Measurements from ENCODE around the gene CALU. TPM values are rescaled to one million over a fixed set of nuclear protein-coding genes. Genes with fewer than 3 reads are reported as not detected.

Gene CALU
- total and polyA plus RNA-seq, 2 experiments from 2014 or later, result 136 to 179 TPM

DNA sequence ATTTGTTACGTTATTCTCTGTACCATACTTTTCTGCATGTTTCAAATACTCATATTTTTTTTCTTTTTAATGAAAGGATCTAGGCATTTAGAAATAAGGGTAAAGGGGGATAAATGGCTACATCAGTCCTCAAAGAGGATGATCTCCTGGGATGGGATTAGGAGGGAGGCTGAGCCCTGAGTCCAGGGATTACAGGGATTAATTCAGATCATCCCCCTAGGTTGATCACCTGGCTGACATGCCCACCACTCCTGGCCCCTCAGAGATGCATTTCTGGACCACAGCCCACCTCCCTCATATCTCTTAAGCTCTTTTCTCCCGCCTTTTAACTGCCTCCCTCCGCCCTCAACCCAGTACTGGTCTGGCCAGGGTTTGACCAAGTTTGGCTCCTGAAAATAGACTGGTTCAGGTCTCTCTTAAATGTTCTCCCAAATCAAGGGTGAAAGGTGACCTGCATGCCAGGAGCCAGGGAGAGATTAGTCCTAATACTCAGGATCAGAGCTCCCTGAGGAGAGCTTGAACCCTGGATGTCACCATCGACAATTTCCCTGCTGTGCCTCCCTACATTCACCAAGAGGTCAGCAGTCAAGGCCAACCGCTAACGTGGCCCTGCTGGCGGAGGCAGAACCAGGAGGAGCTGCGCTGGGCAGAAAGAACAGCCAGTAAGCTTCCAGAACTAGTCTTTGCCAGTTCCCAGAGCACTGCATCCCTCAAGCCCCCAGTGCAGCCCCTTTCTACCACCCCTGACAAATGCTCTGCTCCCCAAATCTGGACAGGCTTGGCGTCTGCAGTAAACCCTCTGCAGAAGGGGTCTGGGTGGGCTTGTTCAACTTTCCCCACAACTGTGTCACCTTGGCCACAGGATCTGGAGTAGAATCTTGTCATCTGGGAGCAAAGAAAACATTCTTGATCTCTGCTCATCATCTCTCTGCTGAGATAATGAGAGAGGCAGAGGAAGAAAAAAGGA, 49.6 kb downstream of the CALU start:
- DNase-seq (ENCODE audit: low spot score) (no peak), ATAC-seq (no peak)
- Histone ChIP-seq H4K20me1 (replicated peaks; ENCODE audit: insufficient read depth) (no peaks in the 10 kb centered on the region), H3K4me2 (no peak overlapping the region), H3F3A (replicated peaks; ENCODE audit: low read depth) (0 out of 2 replicates have a peak, but pooled peaks cover 2% of the 10 kb centered on the region), H3K27me3 (ENCODE audit: insufficient read depth) (no peaks in the 10 kb centered on the region), H3K4me3 (no peak overlapping the region), H3K27ac (ENCODE audit: low read depth) (no peak overlapping the region), H2AFZ (no peak overlapping the region), H3K36me3 (ENCODE audit: insufficient read depth) (no peaks in the 10 kb centered on the region), H3K79me2 (replicated peaks; ENCODE audit: insufficient read depth) (no peaks in the 10 kb centered on the region), H3K4me1 (ENCODE audit: insufficient read depth) (peaks cover 19% of the 10 kb centered on the region), H3K9me2 (ENCODE audit: insufficient read depth) (no peaks in the 10 kb centered on the region)
- Mint-ChIP-seq H3K9me3 (no peaks in the 10 kb centered on the region), H3K4me1 (peaks cover 20% of the 10 kb centered on the region), H3K4me3 (peak overlapping the region; percentile 78; the same call in 1 of the 3 replicates), H3K27me3 (ENCODE audit: insufficient read depth, low read depth, poor library complexity) (peaks cover 10% of the 10 kb centered on the region), H3K27ac (0 out of 2 replicates have a peak overlapping the region, but pooled peaks have one; percentile 57), H3K36me3 (ENCODE audit: low read depth) (no peaks in the 10 kb centered on the region)
- no peak for TF ChIP-seq CREB1 (CRISPR knock-in tag; IDR thresholded peaks at IDR 0.05; ENCODE audit: low read depth)
- TF ChIP-seq, protein P1, sequence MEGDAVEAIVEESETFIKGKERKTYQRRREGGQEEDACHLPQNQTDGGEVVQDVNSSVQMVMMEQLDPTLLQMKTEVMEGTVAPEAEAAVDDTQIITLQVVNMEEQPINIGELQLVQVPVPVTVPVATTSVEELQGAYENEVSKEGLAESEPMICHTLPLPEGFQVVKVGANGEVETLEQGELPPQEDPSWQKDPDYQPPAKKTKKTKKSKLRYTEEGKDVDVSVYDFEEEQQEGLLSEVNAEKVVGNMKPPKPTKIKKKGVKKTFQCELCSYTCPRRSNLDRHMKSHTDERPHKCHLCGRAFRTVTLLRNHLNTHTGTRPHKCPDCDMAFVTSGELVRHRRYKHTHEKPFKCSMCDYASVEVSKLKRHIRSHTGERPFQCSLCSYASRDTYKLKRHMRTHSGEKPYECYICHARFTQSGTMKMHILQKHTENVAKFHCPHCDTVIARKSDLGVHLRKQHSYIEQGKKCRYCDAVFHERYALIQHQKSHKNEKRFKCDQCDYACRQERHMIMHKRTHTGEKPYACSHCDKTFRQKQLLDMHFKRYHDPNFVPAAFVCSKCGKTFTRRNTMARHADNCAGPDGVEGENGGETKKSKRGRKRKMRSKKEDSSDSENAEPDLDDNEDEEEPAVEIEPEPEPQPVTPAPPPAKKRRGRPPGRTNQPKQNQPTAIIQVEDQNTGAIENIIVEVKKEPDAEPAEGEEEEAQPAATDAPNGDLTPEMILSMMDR (conservative IDR thresholded peaks at IDR 0.05; ENCODE audit: low read depth in 2 of 2), result no peak
- TF ChIP-seq EZH2phosphoT487 (IDR thresholded peaks at IDR 0.05; ENCODE audit: unreplicated experiment), result no peak
- no peak for TF ChIP-seq POLR2AphosphoS5 (IDR thresholded peaks at IDR 0.05; ENCODE audit: low read depth)
- no peak for TF ChIP-seq EZH2 (IDR thresholded peaks at IDR 0.05; ENCODE audit: low read depth, unreplicated experiment)
- TF ChIP-seq JUNB (IDR thresholded peaks at IDR 0.05; ENCODE audit: unreplicated experiment), result no peak
- TF ChIP-seq ZNF462 (CRISPR knock-in tag; IDR thresholded peaks at IDR 0.05), result no peak
- TF ChIP-seq, protein P2, sequence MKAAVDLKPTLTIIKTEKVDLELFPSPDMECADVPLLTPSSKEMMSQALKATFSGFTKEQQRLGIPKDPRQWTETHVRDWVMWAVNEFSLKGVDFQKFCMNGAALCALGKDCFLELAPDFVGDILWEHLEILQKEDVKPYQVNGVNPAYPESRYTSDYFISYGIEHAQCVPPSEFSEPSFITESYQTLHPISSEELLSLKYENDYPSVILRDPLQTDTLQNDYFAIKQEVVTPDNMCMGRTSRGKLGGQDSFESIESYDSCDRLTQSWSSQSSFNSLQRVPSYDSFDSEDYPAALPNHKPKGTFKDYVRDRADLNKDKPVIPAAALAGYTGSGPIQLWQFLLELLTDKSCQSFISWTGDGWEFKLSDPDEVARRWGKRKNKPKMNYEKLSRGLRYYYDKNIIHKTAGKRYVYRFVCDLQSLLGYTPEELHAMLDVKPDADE (IDR thresholded peaks at IDR 0.05), result no peak
- no peak for TF ChIP-seq STAT1 (IDR thresholded peaks at IDR 0.05; ENCODE audit: unreplicated experiment)
- no peak for TF ChIP-seq NANOG (IDR thresholded peaks at IDR 0.05; ENCODE audit: borderline replicate concordance)
- TF ChIP-seq ZNF114 (CRISPR knock-in tag; IDR thresholded peaks at IDR 0.05), result no peak
- TF ChIP-seq ZNF331 (CRISPR knock-in tag; IDR thresholded peaks at IDR 0.05; ENCODE audit: low read depth), result no peak
- TF ChIP-seq, protein P3, sequence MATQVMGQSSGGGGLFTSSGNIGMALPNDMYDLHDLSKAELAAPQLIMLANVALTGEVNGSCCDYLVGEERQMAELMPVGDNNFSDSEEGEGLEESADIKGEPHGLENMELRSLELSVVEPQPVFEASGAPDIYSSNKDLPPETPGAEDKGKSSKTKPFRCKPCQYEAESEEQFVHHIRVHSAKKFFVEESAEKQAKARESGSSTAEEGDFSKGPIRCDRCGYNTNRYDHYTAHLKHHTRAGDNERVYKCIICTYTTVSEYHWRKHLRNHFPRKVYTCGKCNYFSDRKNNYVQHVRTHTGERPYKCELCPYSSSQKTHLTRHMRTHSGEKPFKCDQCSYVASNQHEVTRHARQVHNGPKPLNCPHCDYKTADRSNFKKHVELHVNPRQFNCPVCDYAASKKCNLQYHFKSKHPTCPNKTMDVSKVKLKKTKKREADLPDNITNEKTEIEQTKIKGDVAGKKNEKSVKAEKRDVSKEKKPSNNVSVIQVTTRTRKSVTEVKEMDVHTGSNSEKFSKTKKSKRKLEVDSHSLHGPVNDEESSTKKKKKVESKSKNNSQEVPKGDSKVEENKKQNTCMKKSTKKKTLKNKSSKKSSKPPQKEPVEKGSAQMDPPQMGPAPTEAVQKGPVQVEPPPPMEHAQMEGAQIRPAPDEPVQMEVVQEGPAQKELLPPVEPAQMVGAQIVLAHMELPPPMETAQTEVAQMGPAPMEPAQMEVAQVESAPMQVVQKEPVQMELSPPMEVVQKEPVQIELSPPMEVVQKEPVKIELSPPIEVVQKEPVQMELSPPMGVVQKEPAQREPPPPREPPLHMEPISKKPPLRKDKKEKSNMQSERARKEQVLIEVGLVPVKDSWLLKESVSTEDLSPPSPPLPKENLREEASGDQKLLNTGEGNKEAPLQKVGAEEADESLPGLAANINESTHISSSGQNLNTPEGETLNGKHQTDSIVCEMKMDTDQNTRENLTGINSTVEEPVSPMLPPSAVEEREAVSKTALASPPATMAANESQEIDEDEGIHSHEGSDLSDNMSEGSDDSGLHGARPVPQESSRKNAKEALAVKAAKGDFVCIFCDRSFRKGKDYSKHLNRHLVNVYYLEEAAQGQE (IDR thresholded peaks at IDR 0.05; ENCODE audit: unreplicated experiment), result no peak

All from GM23338 (cell line).